ENCODE results near the gene PCDHGC4. TPM values are rescaled to one million over a fixed set of nuclear protein-coding genes. Genes with fewer than 3 reads are reported as not detected.

The PCDHGC4 gene
- total and polyA plus RNA-seq, 2 of the 13 experiments (the other 11 are each of a cell fraction or from before 2014, with no cell fraction given), result 0.07 TPM; not detected in 1

GRCh38 chr5:141524604-141525597 lies 40.1 kb downstream of the PCDHGC4 start (continued):
- TF ChIP-seq ATF7-NPFF (CRISPR knock-in tag; IDR thresholded peaks at IDR 0.05; ENCODE audit: low read depth), result no peak
- no peak for TF ChIP-seq TARDBP (CRISPR knock-in tag; IDR thresholded peaks at IDR 0.05)
- TF ChIP-seq HDAC1 (CRISPR knock-in tag; IDR thresholded peaks at IDR 0.05), result peak; percentile 47; the same call in 1 of the 2 replicates
- no peak for TF ChIP-seq FOSL1 (CRISPR knock-in tag; IDR thresholded peaks at IDR 0.05; ENCODE audit: borderline replicate concordance)
- TF ChIP-seq SOX5 (CRISPR knock-in tag; IDR thresholded peaks at IDR 0.05; ENCODE audit: borderline replicate concordance), result peak; percentile 41
- TF ChIP-seq, protein P1, sequence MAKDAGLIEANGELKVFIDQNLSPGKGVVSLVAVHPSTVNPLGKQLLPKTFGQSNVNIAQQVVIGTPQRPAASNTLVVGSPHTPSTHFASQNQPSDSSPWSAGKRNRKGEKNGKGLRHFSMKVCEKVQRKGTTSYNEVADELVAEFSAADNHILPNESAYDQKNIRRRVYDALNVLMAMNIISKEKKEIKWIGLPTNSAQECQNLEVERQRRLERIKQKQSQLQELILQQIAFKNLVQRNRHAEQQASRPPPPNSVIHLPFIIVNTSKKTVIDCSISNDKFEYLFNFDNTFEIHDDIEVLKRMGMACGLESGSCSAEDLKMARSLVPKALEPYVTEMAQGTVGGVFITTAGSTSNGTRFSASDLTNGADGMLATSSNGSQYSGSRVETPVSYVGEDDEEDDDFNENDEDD (CRISPR knock-in tag; IDR thresholded peaks at IDR 0.05; ENCODE audit: borderline replicate concordance), result no peak
- TF ChIP-seq, protein P2, sequence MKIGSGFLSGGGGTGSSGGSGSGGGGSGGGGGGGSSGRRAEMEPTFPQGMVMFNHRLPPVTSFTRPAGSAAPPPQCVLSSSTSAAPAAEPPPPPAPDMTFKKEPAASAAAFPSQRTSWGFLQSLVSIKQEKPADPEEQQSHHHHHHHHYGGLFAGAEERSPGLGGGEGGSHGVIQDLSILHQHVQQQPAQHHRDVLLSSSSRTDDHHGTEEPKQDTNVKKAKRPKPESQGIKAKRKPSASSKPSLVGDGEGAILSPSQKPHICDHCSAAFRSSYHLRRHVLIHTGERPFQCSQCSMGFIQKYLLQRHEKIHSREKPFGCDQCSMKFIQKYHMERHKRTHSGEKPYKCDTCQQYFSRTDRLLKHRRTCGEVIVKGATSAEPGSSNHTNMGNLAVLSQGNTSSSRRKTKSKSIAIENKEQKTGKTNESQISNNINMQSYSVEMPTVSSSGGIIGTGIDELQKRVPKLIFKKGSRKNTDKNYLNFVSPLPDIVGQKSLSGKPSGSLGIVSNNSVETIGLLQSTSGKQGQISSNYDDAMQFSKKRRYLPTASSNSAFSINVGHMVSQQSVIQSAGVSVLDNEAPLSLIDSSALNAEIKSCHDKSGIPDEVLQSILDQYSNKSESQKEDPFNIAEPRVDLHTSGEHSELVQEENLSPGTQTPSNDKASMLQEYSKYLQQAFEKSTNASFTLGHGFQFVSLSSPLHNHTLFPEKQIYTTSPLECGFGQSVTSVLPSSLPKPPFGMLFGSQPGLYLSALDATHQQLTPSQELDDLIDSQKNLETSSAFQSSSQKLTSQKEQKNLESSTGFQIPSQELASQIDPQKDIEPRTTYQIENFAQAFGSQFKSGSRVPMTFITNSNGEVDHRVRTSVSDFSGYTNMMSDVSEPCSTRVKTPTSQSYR (CRISPR knock-in tag; IDR thresholded peaks at IDR 0.05; ENCODE audit: borderline replicate concordance), result peak; percentile 82
- no peak for TF ChIP-seq GMEB2 (CRISPR knock-in tag; IDR thresholded peaks at IDR 0.05; ENCODE audit: low read depth)
- no peak for TF ChIP-seq ZNF468 (CRISPR knock-in tag; IDR thresholded peaks at IDR 0.05)
- no peak for TF ChIP-seq YY1 (IDR thresholded peaks at IDR 0.05; ENCODE audit: insufficient read depth, insufficient replicate concordance, low read depth, low read length)
- TF ChIP-seq GTF3A (CRISPR knock-in tag; conservative IDR thresholded peaks at IDR 0.05), result no peak
- no peak for TF ChIP-seq ZNF567 (CRISPR knock-in tag; IDR thresholded peaks at IDR 0.05; ENCODE audit: borderline replicate concordance)
- peak; percentile 69; the same call in 1 of the 2 replicates for TF ChIP-seq MYC (CRISPR knock-in tag; IDR thresholded peaks at IDR 0.05; ENCODE audit: borderline replicate concordance)
- TF ChIP-seq, protein P3, sequence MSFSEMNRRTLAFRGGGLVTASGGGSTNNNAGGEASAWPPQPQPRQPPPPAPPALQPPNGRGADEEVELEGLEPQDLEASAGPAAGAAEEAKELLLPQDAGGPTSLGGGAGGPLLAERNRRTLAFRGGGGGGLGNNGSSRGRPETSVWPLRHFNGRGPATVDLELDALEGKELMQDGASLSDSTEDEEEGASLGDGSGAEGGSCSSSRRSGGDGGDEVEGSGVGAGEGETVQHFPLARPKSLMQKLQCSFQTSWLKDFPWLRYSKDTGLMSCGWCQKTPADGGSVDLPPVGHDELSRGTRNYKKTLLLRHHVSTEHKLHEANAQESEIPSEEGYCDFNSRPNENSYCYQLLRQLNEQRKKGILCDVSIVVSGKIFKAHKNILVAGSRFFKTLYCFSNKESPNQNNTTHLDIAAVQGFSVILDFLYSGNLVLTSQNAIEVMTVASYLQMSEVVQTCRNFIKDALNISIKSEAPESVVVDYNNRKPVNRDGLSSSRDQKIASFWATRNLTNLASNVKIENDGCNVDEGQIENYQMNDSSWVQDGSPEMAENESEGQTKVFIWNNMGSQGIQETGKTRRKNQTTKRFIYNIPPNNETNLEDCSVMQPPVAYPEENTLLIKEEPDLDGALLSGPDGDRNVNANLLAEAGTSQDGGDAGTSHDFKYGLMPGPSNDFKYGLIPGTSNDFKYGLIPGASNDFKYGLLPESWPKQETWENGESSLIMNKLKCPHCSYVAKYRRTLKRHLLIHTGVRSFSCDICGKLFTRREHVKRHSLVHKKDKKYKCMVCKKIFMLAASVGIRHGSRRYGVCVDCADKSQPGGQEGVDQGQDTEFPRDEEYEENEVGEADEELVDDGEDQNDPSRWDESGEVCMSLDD (CRISPR knock-in tag; IDR thresholded peaks at IDR 0.05; ENCODE audit: borderline replicate concordance), result no peak
- TF ChIP-seq ZKSCAN8 (CRISPR knock-in tag; IDR thresholded peaks at IDR 0.05; ENCODE audit: borderline replicate concordance), result no peak
- no peak for TF ChIP-seq POLR2AphosphoS2 (IDR thresholded peaks at IDR 0.05; ENCODE audit: low read depth, low read length)
- TF ChIP-seq ZNF484 (CRISPR knock-in tag; IDR thresholded peaks at IDR 0.05; ENCODE audit: borderline replicate concordance, low read depth), result no peak
- 0 out of 2 replicates have a peak, but pooled peaks have one; percentile 42 for TF ChIP-seq REPIN1 (CRISPR knock-in tag; IDR thresholded peaks at IDR 0.05; ENCODE audit: borderline replicate concordance, low read depth)
- TF ChIP-seq ZSCAN25 (CRISPR knock-in tag; IDR thresholded peaks at IDR 0.05), result no peak; the same call in 1 of the 2 replicates

Measured in HepG2 (cell line).